GM12874 (cell line): ENCODE results near the gene ERGIC1.

ENCODE experiments used
- CTCF ChIP-seq: IDR thresholded peaks from 2 replicates; pipeline ENCODE4 v1.5.1; 2011; ENCODE audit warnings: low read depth, mild to moderate bottlenecking, control low read depth, low read length, moderate library complexity; ENCODE audit not compliant: insufficient read depth

The ERGIC1 gene

GRCh38 chr5:172890659-172891058 is 56.6 kb downstream of the ERGIC1 start:
- TF ChIP-seq CTCF, result no peak

- TF ChIP-seq CTCF, result no peak
These were observed 57.8 kb downstream of the ERGIC1 start for GRCh38 chr5:172891716-172892421.

- no peak for TF ChIP-seq CTCF
These were observed 58.7 kb downstream of the ERGIC1 start for GRCh38 chr5:172892713-172893112.

- no peak for TF ChIP-seq CTCF
These were observed 60.8 kb downstream of the ERGIC1 start for GRCh38 chr5:172894767-172895388.

GRCh38 chr5:172895549-172895948 is 61.5 kb downstream of the ERGIC1 start:
- TF ChIP-seq CTCF, result no peak

GRCh38 chr5:172896465-172896864 is 62.4 kb downstream of the ERGIC1 start:
- no peak for TF ChIP-seq CTCF

- TF ChIP-seq CTCF, result no peak
These were observed 63.6 kb downstream of the ERGIC1 start for GRCh38 chr5:172897481-172898217.
